K562 (cell line): Measurements from ENCODE around the gene TM4SF4. TPM values are rescaled to one million over a fixed set of nuclear protein-coding genes. Genes with fewer than 3 reads are reported as not detected.

Source experiments
- BHLHE40 ChIP-seq: IDR thresholded peaks from 2 replicates; pipeline ENCODE4 v1.6.1; 2011; ENCODE audit warnings: low read length, improper control_type of control experiment
- CREM ChIP-seq: IDR thresholded peaks from 2 replicates; pipeline ENCODE4 v1.6.1; 2014; ENCODE audit warnings: antibody characterized with exemption, low read depth
- NFE2 ChIP-seq: IDR thresholded peaks from 2 replicates; pipeline ENCODE4 v1.6.1; 2014; ENCODE audit warnings: antibody characterized with exemption, low read depth
- polyA plus RNA-seq, 8 experiments: library from polyadenylated mRNA; depleted of rRNA in 4 of 8; stranded (reverse) in 5 of 8; unstranded in 3 of 8; fragments of >200 nt; fragmentation: Nextera tagmentation in 2 of 8; fragmentation: Illumina TruSeq in 1 of 8; extraction: Ambion mirVana in 2 of 8; extraction: Trizol in 1 of 8; gene quantifications; 2 replicates each; pipeline versions ENCODE4 v1.2.1 to v1.2.3, GENCODE V29; 2011 to 2014; ENCODE audit warnings: inconsistent platforms in 1 of 8, missing spikeins in 1 of 8
- total RNA-seq, 7 experiments: library from RNA; depleted of rRNA in 6 of 7; stranded (reverse); fragments of >200 nt in 6 of 7; fragmentation: Illumina TruSeq in 2 of 7; extraction: Trizol in 2 of 7; gene quantifications; 2 replicates each; pipeline versions ENCODE4 v1.2.1 to v1.2.3, GENCODE V29; 2011 to 2021; ENCODE audit warnings: low replicate concordance in 1 of 7
- TF ChIP-seq, protein P1 (sequence below), 2 experiments: fragments of 450-650 bp in 1 of 2; sonication (generic) in 1 of 2; formaldehyde crosslinking in 1 of 2; IDR thresholded peaks; 2 replicates each; pipeline versions ENCODE4 v1.7.1 to v1.9.0; 2016 to 2022; ENCODE audit warnings: inconsistent platforms in 1 of 2, mild to moderate bottlenecking in 1 of 2, missing genetic modification reagents in 1 of 2

Gene TM4SF4
- total and polyA plus RNA-seq, 9 of the 15 experiments (the other 6 are each of a cell fraction or from before 2014, with no cell fraction given): 0.31 TPM; not detected in 8

DNA sequence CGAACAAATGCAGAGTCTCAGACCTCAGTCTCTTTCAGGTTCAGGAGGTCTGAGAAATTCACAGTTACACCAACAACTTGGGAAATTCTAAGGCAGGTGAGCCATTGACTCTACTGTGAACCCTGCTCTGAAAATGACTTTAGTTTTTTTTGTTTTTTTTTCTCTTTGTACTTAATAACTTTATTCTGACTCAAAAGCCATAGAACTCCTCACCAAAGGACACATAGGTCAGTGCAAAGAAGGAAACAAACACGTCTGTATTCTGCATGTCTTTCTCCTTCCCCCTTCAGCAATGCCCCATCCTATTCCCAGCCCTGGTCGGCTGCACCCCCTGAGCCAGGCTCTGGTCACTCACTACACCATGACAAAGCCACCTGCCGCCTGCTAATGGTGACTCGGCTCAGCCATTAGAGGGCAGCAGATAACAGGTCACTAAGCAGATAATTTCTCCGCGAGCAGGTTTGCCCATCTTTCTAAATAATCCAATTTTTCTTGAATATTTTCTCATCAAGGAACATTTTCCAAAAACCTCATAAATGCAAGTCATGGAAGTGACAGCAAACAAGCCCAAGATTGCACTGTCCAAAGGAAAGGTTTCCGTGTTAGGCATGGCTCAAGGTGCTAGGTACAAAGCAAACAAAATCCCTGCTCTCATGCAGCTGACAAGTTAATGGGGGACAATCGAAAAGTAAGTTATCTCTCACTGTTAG, 37.7 kb downstream of the TM4SF4 start (continued):
- TF ChIP-seq, protein P1, sequence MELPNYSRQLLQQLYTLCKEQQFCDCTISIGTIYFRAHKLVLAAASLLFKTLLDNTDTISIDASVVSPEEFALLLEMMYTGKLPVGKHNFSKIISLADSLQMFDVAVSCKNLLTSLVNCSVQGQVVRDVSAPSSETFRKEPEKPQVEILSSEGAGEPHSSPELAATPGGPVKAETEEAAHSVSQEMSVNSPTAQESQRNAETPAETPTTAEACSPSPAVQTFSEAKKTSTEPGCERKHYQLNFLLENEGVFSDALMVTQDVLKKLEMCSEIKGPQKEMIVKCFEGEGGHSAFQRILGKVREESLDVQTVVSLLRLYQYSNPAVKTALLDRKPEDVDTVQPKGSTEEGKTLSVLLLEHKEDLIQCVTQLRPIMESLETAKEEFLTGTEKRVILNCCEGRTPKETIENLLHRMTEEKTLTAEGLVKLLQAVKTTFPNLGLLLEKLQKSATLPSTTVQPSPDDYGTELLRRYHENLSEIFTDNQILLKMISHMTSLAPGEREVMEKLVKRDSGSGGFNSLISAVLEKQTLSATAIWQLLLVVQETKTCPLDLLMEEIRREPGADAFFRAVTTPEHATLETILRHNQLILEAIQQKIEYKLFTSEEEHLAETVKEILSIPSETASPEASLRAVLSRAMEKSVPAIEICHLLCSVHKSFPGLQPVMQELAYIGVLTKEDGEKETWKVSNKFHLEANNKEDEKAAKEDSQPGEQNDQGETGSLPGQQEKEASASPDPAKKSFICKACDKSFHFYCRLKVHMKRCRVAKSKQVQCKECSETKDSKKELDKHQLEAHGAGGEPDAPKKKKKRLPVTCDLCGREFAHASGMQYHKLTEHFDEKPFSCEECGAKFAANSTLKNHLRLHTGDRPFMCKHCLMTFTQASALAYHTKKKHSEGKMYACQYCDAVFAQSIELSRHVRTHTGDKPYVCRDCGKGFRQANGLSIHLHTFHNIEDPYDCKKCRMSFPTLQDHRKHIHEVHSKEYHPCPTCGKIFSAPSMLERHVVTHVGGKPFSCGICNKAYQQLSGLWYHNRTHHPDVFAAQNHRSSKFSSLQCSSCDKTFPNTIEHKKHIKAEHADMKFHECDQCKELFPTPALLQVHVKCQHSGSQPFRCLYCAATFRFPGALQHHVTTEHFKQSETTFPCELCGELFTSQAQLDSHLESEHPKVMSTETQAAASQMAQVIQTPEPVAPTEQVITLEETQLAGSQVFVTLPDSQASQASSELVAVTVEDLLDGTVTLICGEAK (IDR thresholded peaks at IDR 0.05): 0 out of 2 replicates have a peak, but pooled peaks have one; percentile 38
- TF ChIP-seq, protein P1 (CRISPR knock-in tag; IDR thresholded peaks at IDR 0.05): peak; percentile 67; the same call in 1 of the 2 replicates
- TF ChIP-seq BHLHE40 (no peak), CREM (peak; percentile 26; the same call in 1 of the 2 replicates), NFE2 (peak; percentile 21; the same call in 1 of the 2 replicates)
